Vagina (tissue), 2 donors: ENCODE results near the gene NIT2.

ENCODE experiments used
- CTCF ChIP-seq, 3 experiments: fragments of 450-650 bp in 2 of 3; fragments of 200-600 bp in 1 of 3; sonication (generic) in 1 of 3; IDR thresholded peaks; one replicate each; pipeline ENCODE4 v1.5.1; 2017 to 2019; ENCODE audit warnings: antibody characterized with exemption in 3 of 3, mild to moderate bottlenecking in 2 of 3, moderate library complexity in 2 of 3
- POLR2A ChIP-seq, 2 donors: fragments of 450-650 bp; IDR thresholded peaks; one replicate each; pipeline ENCODE4 v1.6.1; 2017; ENCODE audit warnings: antibody characterized with exemption in 2 of 2, mild to moderate bottlenecking in 2 of 2, moderate library complexity in 2 of 2

DNA sequence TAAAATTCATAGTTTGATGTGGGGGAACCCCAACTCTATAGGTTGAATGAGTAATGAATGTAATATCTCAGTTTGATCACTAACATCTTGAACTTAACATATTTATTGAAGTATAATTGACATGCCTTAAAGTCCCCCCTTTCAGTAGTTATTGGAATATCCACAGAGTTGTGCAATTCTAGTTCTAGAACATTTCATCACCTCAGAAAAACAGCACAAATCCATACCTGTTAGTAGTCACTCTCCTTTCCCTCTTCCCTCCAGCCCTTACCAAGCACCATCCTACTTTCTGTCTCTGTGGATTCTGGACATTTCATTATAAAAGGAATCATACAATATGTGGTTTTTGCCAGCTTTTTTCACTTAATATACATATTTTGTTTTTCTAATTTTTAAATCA, 8.7 kb upstream of the NIT2 start:
- TF ChIP-seq CTCF (IDR thresholded peaks at IDR 0.05): no peak
- TF ChIP-seq POLR2A (IDR thresholded peaks at IDR 0.05): no peak
